HFF-Myc (cell line): ENCODE data around the gene ZNF57.
"Not testable (repeated sequence)": the region's sequence is repeated elsewhere in the genome, so short reads cannot be mapped to it uniquely, and the experiment has no call there.

ENCODE experiments used
- DNase-seq: peaks from one replicate; pipeline ENCODE4 v3.0.0-alpha.2; 2011; ENCODE audit warnings: low read depth; ENCODE audit errors: extremely low read depth
- H3K4me3 ChIP-seq: replicated peaks from 2 replicates; pipeline ENCODE4 v1.5.1; 2011; ENCODE audit warnings: low read depth, mild to moderate bottlenecking, control low read depth, low read length
- CTCF ChIP-seq: IDR thresholded peaks from 2 replicates; pipeline ENCODE4 v1.5.1; 2012; ENCODE audit warnings: mild to moderate bottlenecking, low read depth, low read length, control low read depth; ENCODE audit errors: missing control alignments

Gene ZNF57

GRCh38 chr19:2877398-2878331 lies 23.1 kb upstream of the ZNF57 start:
- H3K4me3 ChIP-seq = no peak overlapping the region
- no peak for TF ChIP-seq CTCF

DNA sequence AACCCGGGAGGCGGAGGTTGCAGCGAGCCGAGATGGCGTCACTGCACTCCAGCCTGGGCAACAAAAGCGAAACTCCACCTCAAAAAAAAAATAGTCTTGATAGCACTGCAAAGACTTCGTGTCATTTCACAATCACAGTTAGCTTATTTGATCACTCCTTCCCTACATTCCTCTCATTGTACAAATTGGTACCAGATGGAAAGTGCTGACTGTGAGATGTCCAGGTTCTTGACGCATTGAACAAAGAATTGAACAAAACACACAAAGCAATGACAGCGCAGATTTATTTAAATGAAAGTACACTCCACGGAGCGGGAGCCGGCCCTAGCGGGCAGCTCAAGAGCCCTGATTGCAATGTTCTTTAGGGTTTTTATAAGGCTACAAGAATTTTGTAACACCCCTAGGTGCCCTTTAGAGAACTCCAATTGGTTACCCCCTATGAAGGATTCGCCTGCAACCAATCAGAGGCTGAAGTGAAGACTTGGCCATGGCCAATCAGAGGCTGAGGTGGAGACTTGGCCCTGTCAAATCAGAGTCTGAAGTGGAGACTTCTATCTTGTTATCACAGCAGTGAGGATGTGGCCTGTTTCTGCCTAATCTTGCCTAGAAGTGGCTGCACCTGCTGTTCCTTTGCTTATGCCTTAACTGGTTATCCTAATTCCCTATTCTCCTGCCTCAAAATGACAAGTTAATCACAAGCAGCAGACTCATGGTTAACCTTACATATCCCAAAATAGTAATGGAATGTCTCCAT lies 16.9 kb upstream of the ZNF57 start:
- no peak for DNase-seq
- no peak overlapping the region for H3K4me3 ChIP-seq
- no peak for TF ChIP-seq CTCF

More at GRCh38 chr19:2877398-2878331, 23.1 kb upstream of the ZNF57 start:
- DNase-seq = no peak

DNA sequence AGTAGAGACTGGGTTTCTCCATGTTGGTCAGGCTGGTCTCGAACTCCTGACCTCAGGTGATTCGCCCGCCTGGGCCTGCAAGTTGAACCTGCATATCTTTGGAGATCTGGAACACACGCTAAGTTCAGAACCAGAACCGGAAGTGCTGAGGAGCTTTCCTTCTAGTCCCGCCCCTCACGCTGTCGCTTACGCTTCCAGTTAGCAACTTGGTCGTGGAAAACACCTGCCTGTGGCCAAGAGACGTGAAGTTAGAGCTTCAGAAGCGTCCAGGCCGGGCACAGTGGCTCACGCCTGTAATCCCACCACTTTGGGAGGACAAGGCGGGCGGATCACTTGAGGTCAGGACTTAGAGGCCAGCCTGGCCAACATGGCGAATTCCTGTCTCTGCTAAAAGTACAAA lies 15.0 kb upstream of the ZNF57 start:
- no peak for DNase-seq
- no peak for TF ChIP-seq CTCF
- H3K4me3 ChIP-seq = no peak overlapping the region

GRCh38 chr19:2887391-2887914 lies 13.3 kb upstream of the ZNF57 start:
- no peak overlapping the region for H3K4me3 ChIP-seq
- TF ChIP-seq CTCF = peak; percentile 43
- no peak for DNase-seq

- DNase-seq = no peak
- H3K4me3 ChIP-seq = no peak overlapping the region
- no peak for TF ChIP-seq CTCF
Observed at GRCh38 chr19:2888731-2889224, 11.9 kb upstream of the ZNF57 start.

DNA sequence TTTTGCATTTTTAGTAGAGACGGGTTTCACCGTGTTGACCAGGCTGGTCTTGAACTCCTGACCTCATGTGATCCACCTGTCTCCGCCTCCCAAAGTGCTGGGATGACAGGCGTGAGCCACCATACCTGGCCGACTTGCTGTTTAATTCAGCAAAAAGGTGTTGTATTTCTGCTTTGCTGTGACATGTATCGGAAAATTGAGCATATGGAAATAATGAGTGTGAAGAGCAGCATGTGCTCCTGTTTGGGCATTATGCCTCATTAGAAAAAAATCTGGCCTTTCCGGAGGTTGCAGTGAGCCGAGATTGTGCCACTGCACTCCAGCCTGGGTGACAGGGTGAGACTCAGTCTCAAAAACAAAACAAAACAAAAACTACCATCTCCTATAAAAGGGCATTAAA lies 10.2 kb upstream of the ZNF57 start:
- H3K4me3 ChIP-seq, DNase-seq: not testable (repeated sequence)

GRCh38 chr19:2896694-2897093 lies 4.0 kb upstream of the ZNF57 start:
- no peak for TF ChIP-seq CTCF
- no peak overlapping the region for H3K4me3 ChIP-seq
- no peak for DNase-seq
